GM23338 (cell line): Measurements from ENCODE around the gene BNC2. TPM values are rescaled to one million over a fixed set of nuclear protein-coding genes. Genes with fewer than 3 reads are reported as not detected.

Experiments
- ATAC-seq: fragments of 200-7000 bp; cut with Tn5 transposase; 3 replicates; pipeline ENCODE4 v1.9.1; 2020
- DNase-seq: peaks from one replicate; pipeline ENCODE4 v3.0.0-alpha.2; 2015; ENCODE audit warnings: low spot score
- H2AFZ ChIP-seq: fragments of 200-600 bp; sonication (generic); 2 replicates; pipeline ENCODE4 v1.8.0; 2016; ENCODE audit warnings: antibody characterized with exemption, mild to moderate bottlenecking, moderate library complexity
- H3F3A ChIP-seq: fragments of 200-600 bp; sonication (generic); replicated peaks from 2 replicates; pipeline ENCODE4 v1.8.0; 2017; ENCODE audit warnings: antibody characterized with exemption, mixed run types, low read depth
- H3K27ac ChIP-seq: fragments of 200-600 bp; sonication (generic); 2 replicates; pipeline ENCODE4 v1.6.1; 2016; ENCODE audit warnings: low read depth
- H3K27me3 ChIP-seq: fragments of 200-600 bp; sonication (generic); 2 replicates; pipeline ENCODE4 v1.8.0; 2016; ENCODE audit warnings: mild to moderate bottlenecking, mixed run types, moderate library complexity; ENCODE audit not compliant: insufficient read depth
- H3K36me3 ChIP-seq: fragments of 200-600 bp; sonication (generic); 2 replicates; pipeline ENCODE4 v1.8.0; 2016; ENCODE audit warnings: mild to moderate bottlenecking; ENCODE audit not compliant: insufficient read depth
- H3K4me1 ChIP-seq: fragments of 200-600 bp; sonication (generic); 2 replicates; pipeline ENCODE4 v1.8.0; 2016; ENCODE audit warnings: mild to moderate bottlenecking, moderate library complexity; ENCODE audit not compliant: insufficient read depth
- H3K4me2 ChIP-seq: fragments of 200-600 bp; sonication (generic); 2 replicates; pipeline ENCODE4 v1.7.1; 2017; ENCODE audit warnings: mixed run types
- H3K4me3 ChIP-seq: fragments of 200-600 bp; sonication (generic); 2 replicates; pipeline ENCODE4 v1.6.1; 2016; ENCODE audit warnings: mixed run types
- H3K79me2 ChIP-seq: fragments of 200-600 bp; sonication (generic); replicated peaks from 2 replicates; pipeline ENCODE4 v1.8.0; 2017; ENCODE audit warnings: mild to moderate bottlenecking; ENCODE audit not compliant: insufficient read depth
- H3K9me2 ChIP-seq: fragments of 200-600 bp; sonication (generic); 2 replicates; pipeline ENCODE4 v1.8.0; 2017; ENCODE audit not compliant: insufficient read depth
- H4K20me1 ChIP-seq: fragments of 200-600 bp; sonication (generic); replicated peaks from 2 replicates; pipeline ENCODE4 v1.8.0; 2017; ENCODE audit warnings: mild to moderate bottlenecking; ENCODE audit not compliant: insufficient read depth
- H3K27ac Mint-ChIP-seq: 2 replicates; pipeline ENCODE4 v1.8.0; 2020; ENCODE audit warnings: inconsistent platforms, mild to moderate bottlenecking, moderate library complexity, mixed read lengths
- H3K27me3 Mint-ChIP-seq: 3 replicates; pipeline ENCODE4 v1.8.0; 2022; ENCODE audit warnings: low read depth, mild to moderate bottlenecking, moderate library complexity, mixed read lengths, inconsistent platforms; ENCODE audit not compliant: insufficient read depth, poor library complexity
- H3K36me3 Mint-ChIP-seq: 3 replicates; pipeline ENCODE4 v1.8.0; 2021; ENCODE audit warnings: low read depth, mild to moderate bottlenecking, inconsistent platforms, moderate library complexity, mixed read lengths
- H3K4me1 Mint-ChIP-seq: 3 replicates; pipeline ENCODE4 v1.8.0; 2020; ENCODE audit warnings: mild to moderate bottlenecking, inconsistent platforms, mixed read lengths
- H3K4me3 Mint-ChIP-seq: 3 replicates; pipeline ENCODE4 v1.8.0; 2021; ENCODE audit warnings: moderate library complexity, mild to moderate bottlenecking, inconsistent platforms, mixed read lengths
- H3K9me3 Mint-ChIP-seq: 3 replicates; pipeline ENCODE4 v1.8.0; 2020; ENCODE audit warnings: moderate library complexity, mild to moderate bottlenecking, inconsistent platforms, mixed read lengths
- CREB1 ChIP-seq: fragments of 250-450 bp; sonication (Bioruptor Pico); IDR thresholded peaks from 2 replicates; pipeline ENCODE4 v1.5.0; 2020; ENCODE audit warnings: low read depth, mild to moderate bottlenecking, moderate library complexity
- CTCF ChIP-seq, 2 experiments: fragments of 200-600 bp in 1 of 2; sonication (generic) in 1 of 2; conservative IDR thresholded peaks; 2 replicates each; pipeline versions ENCODE4 v1.5.1 to v1.6.1; 2016 to 2017; ENCODE audit warnings: antibody characterized with exemption in 2 of 2, low read depth in 2 of 2, mild to moderate bottlenecking in 2 of 2, moderate library complexity in 1 of 2
- ETS1 ChIP-seq: IDR thresholded peaks from 2 replicates; pipeline ENCODE4 v1.6.1; 2016; ENCODE audit warnings: antibody characterized with exemption
- EZH2 ChIP-seq: fragments of 200-600 bp; sonication (generic); IDR thresholded peaks from one replicate; pipeline ENCODE4 v1.8.0; 2017; ENCODE audit warnings: antibody characterized with exemption, mild to moderate bottlenecking, low read depth; ENCODE audit not compliant: unreplicated experiment
- EZH2phosphoT487 ChIP-seq: fragments of 200-600 bp; sonication (generic); IDR thresholded peaks from one replicate; pipeline ENCODE4 v1.8.1; 2018; ENCODE audit warnings: antibody characterized with exemption; ENCODE audit not compliant: unreplicated experiment
- JUNB ChIP-seq: IDR thresholded peaks from one replicate; pipeline ENCODE4 v1.6.1; 2016; ENCODE audit warnings: antibody characterized with exemption; ENCODE audit not compliant: unreplicated experiment
- NANOG ChIP-seq: IDR thresholded peaks from 2 replicates; pipeline ENCODE4 v1.6.1; 2016; ENCODE audit warnings: antibody characterized with exemption, borderline replicate concordance
- POLR2AphosphoS5 ChIP-seq: IDR thresholded peaks from 2 replicates; pipeline ENCODE4 v1.6.1; 2016; ENCODE audit warnings: antibody characterized with exemption, low read depth
- REST ChIP-seq: IDR thresholded peaks from one replicate; pipeline ENCODE4 v1.6.1; 2018; ENCODE audit warnings: antibody characterized with exemption; ENCODE audit not compliant: unreplicated experiment
- STAT1 ChIP-seq: IDR thresholded peaks from one replicate; pipeline ENCODE4 v1.6.1; 2016; ENCODE audit warnings: antibody characterized with exemption; ENCODE audit not compliant: unreplicated experiment
- ZNF114 ChIP-seq: fragments of 250-450 bp; sonication (Bioruptor Pico); IDR thresholded peaks from 2 replicates; pipeline ENCODE4 v1.5.0; 2020; ENCODE audit warnings: mild to moderate bottlenecking, moderate library complexity
- ZNF331 ChIP-seq: fragments of 250-450 bp; sonication (Bioruptor Pico); IDR thresholded peaks from 2 replicates; pipeline ENCODE4 v1.5.0; 2020; ENCODE audit warnings: low read depth, mild to moderate bottlenecking, moderate library complexity
- ZNF462 ChIP-seq: fragments of 250-450 bp; sonication (Bioruptor Pico); IDR thresholded peaks from 2 replicates; pipeline ENCODE4 v1.5.0; 2020; ENCODE audit warnings: mild to moderate bottlenecking, moderate library complexity
- polyA plus RNA-seq: library from polyadenylated mRNA; unstranded; fragments of >200 nt; fragmentation: Nextera tagmentation; extraction: Ambion mirVana; gene quantifications from 2 replicates; pipeline ENCODE4 v1.2.1, GENCODE V29; 2016
- total RNA-seq: library from RNA; depleted of rRNA; stranded (reverse); fragments of >200 nt; shearing (Covaris generic); gene quantifications from 2 replicates; pipeline ENCODE4 v1.2.3, GENCODE V29; 2014

BNC2 gene
- total and polyA plus RNA-seq, 2 experiments from 2014 or later: 12.7 to 13.2 TPM

- H3K9me2 ChIP-seq: no peaks in the 10 kb centered on the region
- no peak for TF ChIP-seq STAT1
- TF ChIP-seq REST: no peak
- TF ChIP-seq ZNF462 (CRISPR knock-in tag): no peak
- TF ChIP-seq ETS1: no peak
- no peak for TF ChIP-seq EZH2phosphoT487
- TF ChIP-seq CREB1 (CRISPR knock-in tag): no peak
- TF ChIP-seq NANOG: no peak
- TF ChIP-seq JUNB: no peak
- TF ChIP-seq EZH2: no peak
- TF ChIP-seq ZNF331 (CRISPR knock-in tag): no peak
- no peak for TF ChIP-seq POLR2AphosphoS5
- no peak; a peak in 1 of 4 replicates for TF ChIP-seq CTCF (conservative IDR thresholded peaks at IDR 0.05; ENCODE audit: low read depth in 2 of 2)
- TF ChIP-seq ZNF114: no peak
- Mint-ChIP-seq H3K4me1 (peaks cover 30% of the 10 kb centered on the region), H3K36me3 (no peaks in the 10 kb centered on the region), H3K4me3 (no peak overlapping the region), H3K9me3 (no peaks in the 10 kb centered on the region), H3K27me3 (no peaks in the 10 kb centered on the region), H3K27ac (no peak overlapping the region)
- ATAC-seq (no peak; the same call in 2 of the 3 replicates), DNase-seq (no peak)
- no peaks in the 10 kb centered on the region for H3K79me2 ChIP-seq
- no peak overlapping the region for H2AFZ ChIP-seq
- H3K4me3 ChIP-seq: no peak overlapping the region
- H3K36me3 ChIP-seq: no peaks in the 10 kb centered on the region
- H3K27ac ChIP-seq: no peak overlapping the region
- no peaks in the 10 kb centered on the region for H3K27me3 ChIP-seq
- H4K20me1 ChIP-seq: no peaks in the 10 kb centered on the region
- no peak overlapping the region for H3K4me2 ChIP-seq
- H3K4me1 ChIP-seq: peaks cover 19% of the 10 kb centered on the region; the same call in 1 of the 2 replicates
- no peaks in the 10 kb centered on the region for H3F3A ChIP-seq
Observed at GRCh38 chr9:16601991-16602390, 268.5 kb downstream of the BNC2 start.
